Smooth muscle cell of the brain vasculature (primary cell): ENCODE data around the gene GPR142.
"Not testable (repeated sequence)": the region's sequence is repeated elsewhere in the genome, so short reads cannot be mapped to it uniquely, and the experiment has no call there.

Source experiments
- DNase-seq: peaks from one replicate; pipeline ENCODE4 v3.0.0-alpha.2; 2012; ENCODE audit warnings: low read depth, low spot score

GPR142 gene

DNA sequence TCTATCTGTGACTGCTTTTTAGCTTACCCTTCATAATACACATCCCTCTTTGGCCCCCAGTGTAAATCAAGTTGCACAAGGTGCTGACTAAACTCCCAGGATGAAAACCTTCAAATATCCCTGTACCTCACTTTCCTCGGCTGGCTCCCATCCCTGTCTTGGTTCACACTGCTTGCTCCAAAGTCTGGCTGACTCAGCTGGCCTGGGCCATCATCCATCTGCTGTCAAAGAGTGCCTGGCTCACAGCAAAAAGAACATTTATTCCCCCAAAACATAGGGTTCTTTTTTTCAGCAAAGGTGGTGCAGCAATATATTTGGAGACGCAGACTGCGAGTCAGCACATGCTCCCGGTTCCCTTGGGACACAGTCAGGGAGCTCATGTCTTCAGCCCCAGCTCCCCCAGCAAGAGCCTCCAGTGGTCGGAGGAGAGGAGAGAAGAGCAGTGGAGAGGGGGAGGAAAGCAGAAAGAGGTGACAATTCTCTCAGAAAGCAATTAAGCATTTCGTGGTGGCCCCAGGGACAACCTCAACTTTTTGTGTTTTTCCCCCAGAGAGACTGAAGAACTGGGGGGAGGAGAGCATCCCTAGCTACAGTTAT lies 26.1 kb downstream of the GPR142 start:
- no peak for DNase-seq

DNA sequence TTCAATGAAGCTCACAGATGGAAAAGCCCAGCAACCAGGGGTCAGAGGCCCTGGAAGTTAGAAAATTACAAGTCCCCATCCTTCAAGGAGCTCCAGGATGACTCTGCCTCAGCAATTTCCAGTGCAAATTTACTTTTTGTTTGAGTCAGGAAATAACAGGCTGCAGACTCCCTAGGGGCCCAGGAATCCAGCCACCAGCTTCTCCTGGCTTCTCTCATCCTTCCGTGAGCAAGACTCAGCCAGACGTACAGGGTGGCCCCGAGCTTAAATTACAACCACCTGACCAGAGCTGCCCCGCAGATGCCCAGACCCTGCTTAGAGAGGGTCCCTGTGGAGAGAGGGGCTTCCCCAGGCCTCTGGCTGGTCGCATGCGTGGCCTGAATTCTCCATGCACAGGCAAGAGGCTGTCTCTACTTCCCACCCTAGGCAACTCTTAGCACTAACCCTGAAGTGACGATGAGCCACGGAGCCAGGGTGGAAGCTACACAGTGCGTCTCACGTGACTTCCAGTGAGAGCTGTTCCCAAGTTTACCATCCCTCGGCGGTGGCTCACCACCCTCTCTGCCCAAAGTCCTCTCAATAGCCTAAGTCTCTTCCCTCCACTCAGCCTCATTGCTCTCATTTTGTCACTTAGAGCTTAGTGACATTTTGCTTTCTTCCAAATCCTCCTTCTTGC lies 27.1 kb downstream of the GPR142 start:
- no peak for DNase-seq

DNA sequence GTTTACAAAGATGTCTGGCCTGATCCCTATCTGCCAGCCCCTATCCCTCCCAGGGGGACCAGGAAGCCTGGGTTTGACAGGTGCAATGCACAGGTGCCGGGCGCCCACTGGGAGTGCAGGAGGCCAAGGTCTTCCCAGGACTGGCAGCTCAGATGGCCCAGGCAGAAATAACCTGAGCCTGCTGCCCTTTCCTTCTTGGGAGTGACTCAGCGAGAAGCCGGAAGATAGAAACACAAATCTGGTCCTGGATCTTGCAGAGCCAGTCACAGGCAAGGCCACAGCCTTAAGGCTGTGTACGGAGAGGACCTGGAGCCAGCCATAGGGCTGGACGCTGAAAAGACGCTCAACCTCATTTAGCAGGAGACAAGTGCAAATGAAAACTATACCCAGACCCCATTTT lies 27.7 kb downstream of the GPR142 start:
- DNase-seq, result no peak

DNA sequence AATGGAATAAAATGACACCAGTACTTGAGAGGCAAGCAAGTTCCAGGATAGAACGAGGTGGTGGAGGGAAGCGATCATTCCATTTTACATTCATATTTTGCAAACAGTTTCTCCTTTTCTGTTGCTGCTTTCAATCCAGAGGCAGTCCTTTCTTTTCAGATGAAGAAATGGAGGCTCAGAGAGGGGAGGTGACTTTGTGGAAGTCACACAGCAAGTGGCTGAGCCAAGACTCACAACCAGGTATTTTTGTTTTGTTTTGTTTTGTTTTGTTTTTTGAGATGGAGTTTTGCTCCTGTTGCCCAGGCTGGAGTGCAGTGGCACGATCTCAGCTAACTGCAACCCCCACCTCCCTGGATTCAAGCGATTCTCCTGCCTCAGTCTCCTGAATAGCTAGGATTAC lies 29.3 kb downstream of the GPR142 start:
- no peak for DNase-seq

DNA sequence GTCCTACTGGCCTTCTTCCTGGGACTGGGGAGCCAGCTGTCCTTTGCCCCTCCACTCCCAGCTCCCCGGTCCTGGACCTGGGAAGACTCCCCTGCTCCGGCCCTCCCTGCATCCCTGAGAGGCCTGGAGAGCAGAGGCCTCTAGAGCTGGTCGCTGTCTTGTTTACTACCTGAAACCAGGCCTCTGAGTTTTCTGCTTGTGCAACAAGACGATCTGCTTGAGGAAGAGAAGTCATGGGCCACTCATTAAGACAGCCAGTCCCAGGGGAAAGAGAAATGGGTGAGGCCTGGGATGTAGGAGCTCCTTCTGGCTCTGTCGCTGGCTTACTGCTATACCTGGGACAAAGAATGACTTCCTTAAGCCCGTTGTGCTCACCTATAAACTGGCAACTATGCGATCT lies 34.7 kb downstream of the GPR142 start:
- no peak for DNase-seq

DNA sequence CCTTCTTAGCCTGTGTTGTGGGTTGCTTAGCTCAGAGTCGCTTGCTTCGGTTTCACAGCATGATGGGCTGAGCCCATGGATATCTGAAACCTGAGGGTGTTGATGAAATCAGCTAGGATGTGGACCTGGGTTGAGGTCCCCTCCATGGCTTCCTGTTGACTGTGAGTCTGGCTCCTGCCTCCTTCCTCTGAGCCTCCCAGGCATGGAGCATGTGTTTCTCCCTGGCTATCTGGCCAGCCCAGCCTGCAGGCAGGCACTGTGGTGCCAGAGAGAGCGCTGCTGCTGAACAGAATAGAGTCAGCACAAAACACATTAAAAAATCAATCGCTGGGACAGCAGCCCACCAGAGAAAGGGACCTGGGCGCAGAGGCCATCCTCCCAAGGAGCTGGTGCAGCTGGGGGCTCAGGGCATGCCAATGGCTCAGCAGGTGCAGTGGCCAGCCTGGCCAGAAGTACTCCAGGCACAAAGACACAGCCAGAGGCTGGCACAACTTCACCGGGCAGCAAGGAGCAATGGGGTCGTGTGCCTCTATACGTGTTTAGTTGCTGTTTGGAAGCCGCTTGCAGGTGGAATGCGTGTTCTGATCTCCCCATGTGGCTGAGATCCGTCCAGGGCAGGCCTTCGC lies 36.3 kb downstream of the GPR142 start:
- DNase-seq, result no peak

DNA sequence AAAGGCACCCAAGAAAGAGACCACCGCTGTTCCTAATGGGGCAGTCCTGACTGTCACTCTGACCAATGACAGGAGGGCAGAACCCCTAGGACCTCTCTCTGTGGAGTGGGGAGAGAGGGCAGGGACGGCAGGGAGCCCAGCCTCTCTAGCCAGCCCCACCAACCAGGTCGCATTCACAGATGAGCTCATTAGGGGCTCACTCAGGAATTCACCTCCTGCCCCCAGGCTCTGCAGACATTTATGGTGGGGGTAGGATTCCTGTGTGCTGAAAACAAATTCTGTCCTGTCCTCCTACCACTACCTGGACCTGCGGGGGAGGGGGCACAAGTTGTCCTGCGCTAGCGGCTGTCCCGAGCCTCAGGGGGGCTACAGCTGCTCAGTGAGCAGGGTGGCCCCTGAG lies 36.9 kb downstream of the GPR142 start:
- no peak for DNase-seq

DNA sequence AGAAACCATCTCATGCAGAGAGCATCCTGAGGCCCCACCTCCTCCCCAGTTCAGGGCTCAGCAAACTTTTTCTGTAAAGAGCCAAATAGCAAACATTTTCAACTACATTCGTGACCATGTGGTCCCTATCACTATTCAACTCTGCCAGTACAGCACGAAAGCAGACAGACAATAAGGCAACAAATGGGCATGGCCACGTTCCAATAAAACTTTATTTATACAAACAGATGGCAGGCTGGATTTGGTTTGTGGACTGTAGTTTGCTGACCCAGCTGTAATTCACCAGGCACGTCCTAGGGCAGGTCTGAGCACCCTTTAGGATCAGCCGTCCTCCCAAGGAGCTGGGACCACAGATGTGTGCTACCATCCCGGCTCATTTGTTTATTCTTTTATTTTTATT lies 37.5 kb downstream of the GPR142 start:
- no peak for DNase-seq

DNA sequence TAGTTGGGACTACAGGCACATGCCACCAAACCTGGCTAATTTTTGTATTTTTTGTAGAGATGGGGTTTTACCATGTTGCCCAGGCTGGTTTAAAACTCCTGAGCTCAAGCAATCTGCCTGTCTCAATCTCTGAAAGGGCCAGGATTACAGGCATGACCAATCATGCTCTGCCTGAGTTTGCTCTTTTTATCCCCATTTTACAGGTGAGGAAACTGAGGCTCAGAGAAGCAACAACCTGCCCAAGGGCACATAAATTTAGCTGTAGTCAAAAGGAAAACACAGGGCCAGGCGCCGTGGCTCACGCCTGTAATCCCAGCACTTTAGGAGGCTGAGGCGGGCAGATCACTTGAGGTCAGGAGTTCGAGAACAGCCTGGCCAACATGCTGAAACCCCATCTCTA lies 38.0 kb downstream of the GPR142 start:
- DNase-seq, result not testable (repeated sequence)

DNA sequence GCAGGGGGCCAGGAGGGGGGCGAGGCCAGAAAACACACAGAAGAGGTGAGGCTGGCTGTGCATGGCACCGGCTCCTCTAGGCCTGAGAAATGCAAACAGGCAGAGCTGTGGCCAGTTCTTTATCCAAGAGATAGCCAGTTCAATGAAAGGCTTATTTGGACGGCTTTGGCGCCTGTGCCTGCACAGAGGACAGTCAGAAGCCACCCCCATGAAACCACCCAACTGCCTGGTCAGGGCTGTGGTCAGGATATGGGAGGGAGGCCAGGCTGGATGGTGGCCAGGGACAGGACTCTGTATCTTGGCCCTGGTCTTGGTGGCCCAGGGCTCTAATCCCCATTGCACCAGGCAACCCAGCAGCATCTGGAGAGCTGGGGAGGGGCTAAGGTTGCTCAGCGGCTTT lies 40.1 kb downstream of the GPR142 start:
- no peak for DNase-seq

DNA sequence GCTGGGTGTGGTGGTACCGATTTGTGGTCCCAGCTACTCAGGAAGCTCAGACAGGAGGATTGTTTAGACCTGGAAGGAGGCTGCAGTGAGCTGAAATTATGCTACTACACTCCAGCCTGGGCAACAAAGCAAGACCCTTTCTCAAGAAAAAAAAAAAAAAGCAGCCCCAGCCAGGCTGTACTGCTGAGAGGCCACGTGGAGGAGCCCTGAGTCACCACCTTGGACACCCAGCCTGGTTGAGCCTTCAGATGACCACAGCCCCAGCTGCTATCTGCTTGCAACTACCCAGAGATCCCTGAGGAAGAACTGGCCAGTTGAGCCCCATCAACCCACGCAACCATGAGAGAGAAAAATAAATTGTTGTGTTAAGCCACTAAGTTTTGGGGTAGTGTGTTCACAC lies 41.0 kb downstream of the GPR142 start:
- DNase-seq, result no peak

DNA sequence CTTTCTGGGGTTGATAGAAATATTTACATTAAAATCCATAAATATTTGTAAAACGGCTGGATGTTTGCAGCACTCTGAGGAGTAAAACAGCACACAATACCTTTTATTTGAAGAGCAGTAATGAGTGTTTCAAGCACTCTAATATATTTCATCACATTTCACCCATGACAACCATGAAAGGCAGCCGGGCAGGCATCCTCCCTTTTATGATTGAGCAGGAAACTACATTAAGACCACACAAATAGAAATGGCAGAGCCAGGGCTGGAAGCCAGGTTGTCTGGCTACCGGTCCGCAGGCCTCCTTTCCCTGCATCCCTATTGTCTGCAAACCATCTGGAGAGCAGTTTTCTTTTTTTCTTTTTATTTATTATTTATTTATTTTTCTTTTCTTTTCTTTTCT lies 41.5 kb downstream of the GPR142 start:
- DNase-seq, result no peak

DNA sequence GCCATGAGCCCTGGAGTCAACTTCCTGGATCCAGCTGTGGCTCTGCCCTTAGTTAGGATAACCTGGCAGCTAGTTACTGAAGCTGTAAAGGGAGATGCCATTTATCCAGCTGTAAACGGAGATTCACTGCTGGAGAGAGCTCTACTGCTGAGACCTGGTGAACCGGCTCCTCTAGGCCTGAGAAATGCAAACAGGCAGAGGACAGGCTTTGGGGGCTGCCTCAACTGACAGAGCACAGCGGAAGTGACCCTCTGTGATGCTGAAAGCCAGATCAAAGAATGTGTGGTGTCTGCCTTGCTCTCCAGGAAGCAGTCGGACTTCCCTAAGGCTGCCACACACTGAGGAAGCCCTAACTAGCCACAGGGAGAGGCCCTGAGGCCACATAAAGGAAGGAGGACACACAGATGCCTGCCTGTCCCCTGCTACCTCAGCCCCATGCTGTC lies 42.7 kb downstream of the GPR142 start:
- DNase-seq, result no peak

DNA sequence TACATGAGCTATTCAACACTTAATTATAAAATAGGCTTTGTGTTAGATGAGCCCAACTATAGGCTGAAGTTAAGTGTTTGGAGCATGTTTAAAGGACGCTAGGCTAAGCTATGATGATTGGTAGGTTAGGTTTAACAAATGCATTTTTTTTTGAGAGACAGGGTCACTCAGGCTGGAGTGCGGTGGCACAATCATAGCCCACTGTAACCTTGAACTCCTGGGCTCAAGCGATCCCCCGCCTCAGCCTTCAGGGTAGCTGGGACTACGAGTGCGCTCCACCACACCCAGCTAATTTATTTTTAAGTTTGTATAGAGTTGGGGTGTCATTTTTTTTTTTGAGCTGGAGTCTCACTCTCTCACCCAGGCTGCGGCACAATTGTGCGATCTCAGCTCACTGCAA lies 45.3 kb downstream of the GPR142 start:
- DNase-seq, result no peak

DNA sequence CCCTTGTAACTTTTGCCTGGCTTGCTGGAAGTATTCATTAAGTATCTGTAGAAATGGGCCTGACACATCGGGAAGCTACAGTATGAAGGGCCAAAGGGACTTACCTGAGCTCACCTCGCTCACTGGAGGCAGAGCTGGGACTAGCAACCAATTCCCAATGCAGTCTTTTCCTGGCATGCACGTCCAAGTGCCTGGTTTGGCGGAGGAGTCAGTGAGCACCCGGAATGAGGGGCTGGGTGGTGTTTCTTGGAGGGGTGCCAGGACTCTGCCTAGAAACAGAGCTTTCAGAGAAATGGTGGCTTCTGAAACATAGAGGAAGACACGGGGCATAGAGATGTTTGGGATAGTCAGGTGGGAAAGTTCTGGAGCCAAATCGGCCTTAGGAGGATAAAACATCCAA lies 46.2 kb downstream of the GPR142 start:
- no peak for DNase-seq

DNA sequence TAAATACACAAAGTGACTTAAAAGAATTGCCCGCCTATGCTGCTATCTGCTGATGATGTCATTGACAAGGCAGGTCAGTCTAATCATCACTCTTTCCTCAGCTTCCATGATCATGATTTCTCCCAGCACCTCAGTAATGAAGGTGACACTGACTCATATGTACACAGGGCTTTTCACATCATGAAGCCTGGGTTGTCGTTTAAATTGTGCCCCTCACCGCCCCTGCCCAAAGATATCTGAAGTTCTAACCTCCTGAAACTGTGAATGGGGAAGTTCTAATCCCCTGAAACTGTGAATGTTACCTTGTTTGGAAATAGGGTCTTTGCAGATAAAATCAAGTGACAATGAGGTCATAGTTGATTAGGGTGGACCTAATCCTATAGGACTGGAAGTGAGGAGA lies 47.2 kb downstream of the GPR142 start:
- DNase-seq, result no peak

DNA sequence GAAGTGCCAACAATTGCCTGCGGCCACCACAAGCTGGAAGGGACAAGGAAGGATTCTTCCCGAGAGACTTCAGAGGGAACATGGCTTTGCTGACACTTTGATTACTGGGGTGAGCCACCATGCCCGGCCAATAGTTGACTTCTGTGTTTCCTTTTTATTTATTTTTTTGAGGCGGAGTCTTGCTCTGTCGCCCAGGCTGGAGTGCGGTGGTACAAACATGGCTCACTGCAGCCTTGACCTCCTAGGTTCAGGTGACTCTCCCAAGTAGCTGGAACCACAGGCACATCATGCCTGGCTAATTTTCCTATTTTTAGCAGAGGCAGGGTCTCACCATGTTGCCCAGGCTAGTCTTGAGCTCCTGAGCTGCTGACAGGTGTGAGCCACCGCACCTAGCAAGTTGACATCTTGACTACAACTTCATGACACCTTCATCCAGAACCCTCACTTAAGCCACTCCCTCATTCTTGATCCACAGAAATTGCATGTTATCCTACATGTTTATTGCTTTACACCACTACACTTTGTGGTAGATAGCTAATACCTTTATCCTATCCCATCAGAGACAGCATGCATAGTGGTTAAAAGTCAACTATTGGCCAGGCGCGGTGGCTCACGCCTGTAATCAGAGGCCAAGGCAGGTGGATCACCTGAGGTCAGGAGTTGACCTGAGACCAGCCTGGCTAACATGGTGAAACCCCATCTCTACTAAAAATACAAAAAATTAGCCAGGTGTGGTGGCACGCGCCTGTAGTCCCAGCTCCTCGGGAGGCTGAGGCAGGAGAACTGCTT lies 48.5 kb downstream of the GPR142 start:
- no peak for DNase-seq

DNA sequence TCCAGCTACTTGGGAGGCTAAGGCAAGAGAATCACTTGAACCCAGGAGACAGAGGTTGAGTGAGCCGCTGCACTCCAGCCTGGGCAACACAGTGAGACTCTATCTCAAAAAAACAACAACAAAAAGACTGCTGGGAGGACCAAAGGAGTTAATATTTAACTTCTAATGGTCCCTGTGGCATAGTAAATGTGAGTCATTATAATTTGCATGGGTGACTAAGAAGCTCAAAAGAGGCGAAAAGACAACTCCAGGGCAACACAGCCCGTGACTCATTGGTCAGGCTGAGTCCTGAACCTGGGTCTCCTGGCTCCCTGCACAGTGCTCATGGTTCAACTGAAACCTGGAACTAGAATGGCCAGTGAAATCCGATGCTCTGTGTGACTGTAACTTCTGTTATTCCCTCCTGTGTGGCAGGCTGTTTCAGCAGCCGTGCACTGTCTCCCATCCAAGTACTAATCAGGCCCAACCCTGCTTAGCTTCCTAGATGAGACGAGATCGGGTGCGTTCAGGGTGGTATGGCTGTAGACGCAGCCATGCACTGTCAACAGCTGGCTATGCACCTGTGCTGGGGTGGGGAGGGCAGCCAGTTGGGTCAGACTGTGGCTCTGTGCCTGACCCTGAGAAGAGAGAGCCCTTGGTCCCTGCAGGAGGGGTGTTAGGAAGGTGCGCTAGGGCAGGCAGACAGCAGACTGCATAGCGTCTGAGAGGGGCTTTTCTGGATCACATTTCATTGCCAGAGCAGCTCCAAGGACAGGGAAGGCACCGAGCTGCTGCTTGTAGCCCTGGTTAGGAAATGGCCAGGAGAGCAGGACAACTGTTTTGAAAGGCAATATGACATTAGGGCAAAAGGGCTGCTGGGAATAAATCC lies 50.1 kb downstream of the GPR142 start:
- no peak for DNase-seq

DNA sequence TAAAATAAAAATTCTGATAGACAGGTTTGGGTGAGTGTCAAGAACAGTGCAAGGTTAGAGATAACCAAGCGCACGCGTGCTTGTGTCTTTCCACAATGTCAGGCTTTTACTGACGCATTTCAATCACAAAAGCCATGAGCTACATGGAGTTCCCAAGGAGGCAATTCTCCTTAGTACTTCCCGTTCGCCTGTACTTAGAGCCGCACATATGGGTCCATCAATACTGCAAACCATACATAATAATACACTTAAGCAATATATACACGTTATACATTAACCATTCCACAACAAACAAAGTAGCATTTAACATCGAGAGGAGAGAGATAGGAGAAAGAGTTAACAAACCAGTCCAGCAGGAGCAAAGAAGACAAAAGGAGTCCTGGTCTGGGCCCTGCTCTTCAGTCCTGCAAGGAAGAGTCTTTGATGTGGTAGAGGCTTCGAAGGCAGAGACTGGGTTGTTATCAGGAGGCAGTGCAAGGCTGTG lies 52.7 kb downstream of the GPR142 start:
- no peak for DNase-seq
